ENCODE measurements around the gene NEK2.

Gene NEK2

DNA sequence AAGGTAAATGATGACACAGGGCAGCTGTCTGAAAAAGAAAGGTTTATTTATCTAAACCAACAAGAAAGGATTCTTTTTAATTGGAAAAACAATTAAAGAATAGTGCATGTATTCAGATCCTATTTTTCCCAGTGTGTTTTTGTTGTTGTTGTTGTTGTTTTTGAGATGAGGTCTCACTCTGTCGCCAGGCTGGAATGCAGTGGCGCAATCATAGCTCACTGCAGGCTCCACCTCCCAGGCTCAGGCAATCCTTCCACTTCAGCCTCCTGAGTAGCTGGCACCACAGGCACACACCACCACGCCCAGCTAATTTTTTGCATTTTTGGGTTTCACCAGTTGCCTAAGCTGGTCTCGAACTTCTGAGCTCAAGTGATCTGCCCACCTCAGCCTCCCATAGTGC is 22.1 kb downstream of the NEK2 start (continued):
- TF ChIP-seq RARB (CRISPR knock-in tag; IDR thresholded peaks at IDR 0.05) (no peak), ZC3H10 (CRISPR knock-in tag; IDR thresholded peaks at IDR 0.05) (no peak)

DNA sequence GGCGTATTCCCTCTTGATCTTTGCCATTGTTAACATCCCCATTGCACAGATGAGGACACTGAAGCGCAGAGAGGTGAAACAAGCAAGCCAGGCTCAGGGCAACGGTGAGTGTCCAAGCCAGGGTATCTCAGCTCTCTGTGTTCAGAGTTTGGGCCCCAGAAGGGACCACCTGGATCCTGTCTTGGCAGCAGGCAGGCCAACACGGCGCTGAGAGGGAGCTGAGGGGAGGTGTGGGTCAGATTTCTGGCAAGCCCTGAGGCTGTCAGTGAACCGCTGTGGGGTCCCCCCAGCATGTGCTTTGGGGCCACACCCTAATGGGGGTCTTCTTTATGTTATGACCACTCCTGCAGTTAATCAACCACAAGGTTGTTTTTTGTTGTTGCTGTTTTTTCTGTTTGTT is 23.1 kb downstream of the NEK2 start:
- no peak for ATAC-seq
- TF ChIP-seq ZFP3 (CRISPR knock-in tag; IDR thresholded peaks at IDR 0.05) (no peak), ESRRG (CRISPR knock-in tag; IDR thresholded peaks at IDR 0.05) (no peak), GLIS3 (CRISPR knock-in tag; IDR thresholded peaks at IDR 0.05) (no peak), ZC3H10 (CRISPR knock-in tag; IDR thresholded peaks at IDR 0.05) (no peak), ARNTL (CRISPR knock-in tag; IDR thresholded peaks at IDR 0.05; ENCODE audit: borderline replicate concordance, low read depth) (no peak)
- TF ChIP-seq, protein P1, sequence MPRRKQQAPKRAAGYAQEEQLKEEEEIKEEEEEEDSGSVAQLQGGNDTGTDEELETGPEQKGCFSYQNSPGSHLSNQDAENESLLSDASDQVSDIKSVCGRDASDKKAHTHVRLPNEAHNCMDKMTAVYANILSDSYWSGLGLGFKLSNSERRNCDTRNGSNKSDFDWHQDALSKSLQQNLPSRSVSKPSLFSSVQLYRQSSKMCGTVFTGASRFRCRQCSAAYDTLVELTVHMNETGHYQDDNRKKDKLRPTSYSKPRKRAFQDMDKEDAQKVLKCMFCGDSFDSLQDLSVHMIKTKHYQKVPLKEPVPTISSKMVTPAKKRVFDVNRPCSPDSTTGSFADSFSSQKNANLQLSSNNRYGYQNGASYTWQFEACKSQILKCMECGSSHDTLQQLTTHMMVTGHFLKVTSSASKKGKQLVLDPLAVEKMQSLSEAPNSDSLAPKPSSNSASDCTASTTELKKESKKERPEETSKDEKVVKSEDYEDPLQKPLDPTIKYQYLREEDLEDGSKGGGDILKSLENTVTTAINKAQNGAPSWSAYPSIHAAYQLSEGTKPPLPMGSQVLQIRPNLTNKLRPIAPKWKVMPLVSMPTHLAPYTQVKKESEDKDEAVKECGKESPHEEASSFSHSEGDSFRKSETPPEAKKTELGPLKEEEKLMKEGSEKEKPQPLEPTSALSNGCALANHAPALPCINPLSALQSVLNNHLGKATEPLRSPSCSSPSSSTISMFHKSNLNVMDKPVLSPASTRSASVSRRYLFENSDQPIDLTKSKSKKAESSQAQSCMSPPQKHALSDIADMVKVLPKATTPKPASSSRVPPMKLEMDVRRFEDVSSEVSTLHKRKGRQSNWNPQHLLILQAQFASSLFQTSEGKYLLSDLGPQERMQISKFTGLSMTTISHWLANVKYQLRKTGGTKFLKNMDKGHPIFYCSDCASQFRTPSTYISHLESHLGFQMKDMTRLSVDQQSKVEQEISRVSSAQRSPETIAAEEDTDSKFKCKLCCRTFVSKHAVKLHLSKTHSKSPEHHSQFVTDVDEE (CRISPR knock-in tag; IDR thresholded peaks at IDR 0.05), result no peak
- TF ChIP-seq, protein P2, sequence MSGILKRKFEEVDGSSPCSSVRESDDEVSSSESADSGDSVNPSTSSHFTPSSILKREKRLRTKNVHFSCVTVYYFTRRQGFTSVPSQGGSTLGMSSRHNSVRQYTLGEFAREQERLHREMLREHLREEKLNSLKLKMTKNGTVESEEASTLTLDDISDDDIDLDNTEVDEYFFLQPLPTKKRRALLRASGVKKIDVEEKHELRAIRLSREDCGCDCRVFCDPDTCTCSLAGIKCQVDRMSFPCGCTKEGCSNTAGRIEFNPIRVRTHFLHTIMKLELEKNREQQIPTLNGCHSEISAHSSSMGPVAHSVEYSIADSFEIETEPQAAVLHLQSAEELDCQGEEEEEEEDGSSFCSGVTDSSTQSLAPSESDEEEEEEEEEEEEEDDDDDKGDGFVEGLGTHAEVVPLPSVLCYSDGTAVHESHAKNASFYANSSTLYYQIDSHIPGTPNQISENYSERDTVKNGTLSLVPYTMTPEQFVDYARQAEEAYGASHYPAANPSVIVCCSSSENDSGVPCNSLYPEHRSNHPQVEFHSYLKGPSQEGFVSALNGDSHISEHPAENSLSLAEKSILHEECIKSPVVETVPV (CRISPR knock-in tag; IDR thresholded peaks at IDR 0.05), result no peak
- TF ChIP-seq, protein P3, sequence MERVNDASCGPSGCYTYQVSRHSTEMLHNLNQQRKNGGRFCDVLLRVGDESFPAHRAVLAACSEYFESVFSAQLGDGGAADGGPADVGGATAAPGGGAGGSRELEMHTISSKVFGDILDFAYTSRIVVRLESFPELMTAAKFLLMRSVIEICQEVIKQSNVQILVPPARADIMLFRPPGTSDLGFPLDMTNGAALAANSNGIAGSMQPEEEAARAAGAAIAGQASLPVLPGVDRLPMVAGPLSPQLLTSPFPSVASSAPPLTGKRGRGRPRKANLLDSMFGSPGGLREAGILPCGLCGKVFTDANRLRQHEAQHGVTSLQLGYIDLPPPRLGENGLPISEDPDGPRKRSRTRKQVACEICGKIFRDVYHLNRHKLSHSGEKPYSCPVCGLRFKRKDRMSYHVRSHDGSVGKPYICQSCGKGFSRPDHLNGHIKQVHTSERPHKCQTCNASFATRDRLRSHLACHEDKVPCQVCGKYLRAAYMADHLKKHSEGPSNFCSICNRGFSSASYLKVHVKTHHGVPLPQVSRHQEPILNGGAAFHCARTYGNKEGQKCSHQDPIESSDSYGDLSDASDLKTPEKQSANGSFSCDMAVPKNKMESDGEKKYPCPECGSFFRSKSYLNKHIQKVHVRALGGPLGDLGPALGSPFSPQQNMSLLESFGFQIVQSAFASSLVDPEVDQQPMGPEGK (CRISPR knock-in tag; IDR thresholded peaks at IDR 0.05; ENCODE audit: borderline replicate concordance), result no peak

DNA sequence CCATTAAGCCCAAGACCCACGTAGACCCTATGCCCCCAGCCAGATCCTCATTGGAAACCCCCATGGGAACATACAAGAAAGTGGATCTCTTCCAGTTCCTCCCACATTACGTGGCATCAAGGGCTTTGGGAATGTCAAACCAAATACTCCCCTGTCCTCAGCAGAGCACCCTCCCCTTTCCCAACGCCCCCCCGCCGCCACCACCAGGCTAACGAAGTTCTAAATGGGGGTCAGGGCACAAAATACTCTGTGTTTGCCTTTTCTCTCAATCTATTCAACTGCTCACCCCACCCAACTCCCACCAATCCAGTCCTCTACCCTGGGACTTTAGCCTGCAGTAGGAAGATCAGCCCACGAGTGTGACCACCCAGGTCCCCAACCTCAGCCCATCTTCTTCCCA is 24.5 kb downstream of the NEK2 start:
- no peak for ATAC-seq

More for the DNA sequence above, 24.5 kb downstream of the NEK2 start:
- no peak for TF ChIP-seq SNAI2 (CRISPR knock-in tag; IDR thresholded peaks at IDR 0.05)
- TF ChIP-seq, protein P3 (CRISPR knock-in tag; IDR thresholded peaks at IDR 0.05; ENCODE audit: borderline replicate concordance), result no peak
- TF ChIP-seq ZNF70 (CRISPR knock-in tag; IDR thresholded peaks at IDR 0.05), result no peak
- TF ChIP-seq CSDC2 (CRISPR knock-in tag; IDR thresholded peaks at IDR 0.05), result no peak
- no peak for TF ChIP-seq TOX (CRISPR knock-in tag; IDR thresholded peaks at IDR 0.05; ENCODE audit: borderline replicate concordance)
- TF ChIP-seq ZNF8 (CRISPR knock-in tag; IDR thresholded peaks at IDR 0.05), result no peak
- TF ChIP-seq, protein P2 (CRISPR knock-in tag; IDR thresholded peaks at IDR 0.05), result no peak
- TF ChIP-seq ARNTL (CRISPR knock-in tag; IDR thresholded peaks at IDR 0.05; ENCODE audit: borderline replicate concordance, low read depth), result no peak
- no peak for TF ChIP-seq ZNF565 (CRISPR knock-in tag; conservative IDR thresholded peaks at IDR 0.05; ENCODE audit: low read depth)
- no peak for TF ChIP-seq ISL1 (CRISPR knock-in tag; IDR thresholded peaks at IDR 0.05)
- TF ChIP-seq ESRRG (CRISPR knock-in tag; IDR thresholded peaks at IDR 0.05), result no peak
- TF ChIP-seq, protein P4, sequence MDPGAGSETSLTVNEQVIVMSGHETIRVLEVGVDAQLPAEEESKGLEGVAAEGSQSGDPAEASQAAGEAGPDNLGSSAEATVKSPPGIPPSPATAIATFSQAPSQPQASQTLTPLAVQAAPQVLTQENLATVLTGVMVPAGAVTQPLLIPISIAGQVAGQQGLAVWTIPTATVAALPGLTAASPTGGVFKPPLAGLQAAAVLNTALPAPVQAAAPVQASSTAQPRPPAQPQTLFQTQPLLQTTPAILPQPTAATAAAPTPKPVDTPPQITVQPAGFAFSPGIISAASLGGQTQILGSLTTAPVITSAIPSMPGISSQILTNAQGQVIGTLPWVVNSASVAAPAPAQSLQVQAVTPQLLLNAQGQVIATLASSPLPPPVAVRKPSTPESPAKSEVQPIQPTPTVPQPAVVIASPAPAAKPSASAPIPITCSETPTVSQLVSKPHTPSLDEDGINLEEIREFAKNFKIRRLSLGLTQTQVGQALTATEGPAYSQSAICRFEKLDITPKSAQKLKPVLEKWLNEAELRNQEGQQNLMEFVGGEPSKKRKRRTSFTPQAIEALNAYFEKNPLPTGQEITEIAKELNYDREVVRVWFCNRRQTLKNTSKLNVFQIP (CRISPR knock-in tag; IDR thresholded peaks at IDR 0.05; ENCODE audit: borderline replicate concordance, low read depth), result no peak
- TF ChIP-seq GLIS3 (CRISPR knock-in tag; IDR thresholded peaks at IDR 0.05), result no peak

All from SK-N-SH treated with all-trans-retinoic acid at 6 μM for 48 hours (cell line).